Breast epithelium (tissue), 4 donors: Measurements from ENCODE around the gene NTSR2. TPM values are rescaled to one million over a fixed set of nuclear protein-coding genes. Genes with fewer than 3 reads are reported as not detected.
A peak's percentile ranks its signal among the peaks of the same experiment; 100 is the strongest.

Experiments
- DNase-seq, 2 donors: peaks; one replicate each; pipeline ENCODE4 v3.0.0-alpha.2; 2019; ENCODE audit warnings: low spot score in 2 of 2
- H3K27ac ChIP-seq, 2 donors: fragments of 200-600 bp; sonication (generic) in 1 of 2; one replicate each; pipeline ENCODE4 v1.5.1; 2016 to 2019; ENCODE audit warnings: mild to moderate bottlenecking in 1 of 2
- H3K27me3 ChIP-seq, 2 donors: fragments of 200-600 bp; sonication (generic) in 1 of 2; one replicate each; pipeline versions ENCODE4 v1.5.1 to v1.6.0; 2017 to 2019; ENCODE audit warnings: control low read depth in 1 of 2, mild to moderate bottlenecking in 1 of 2
- H3K36me3 ChIP-seq: fragments of 200-600 bp; one replicate; pipeline ENCODE4 v1.5.1; 2019
- H3K4me1 ChIP-seq, 2 donors: fragments of 200-600 bp; sonication (generic); one replicate each; pipeline ENCODE4 v1.5.1; 2016 to 2019; ENCODE audit warnings: control low read depth in 1 of 2
- H3K4me3 ChIP-seq, 3 donors: fragments of 200-600 bp; sonication (generic); 1 replicate in 2 of 3; 2 replicates in 1 of 3; pipeline ENCODE4 v1.5.1; 2016 to 2019; ENCODE audit warnings: mild to moderate bottlenecking in 3 of 3, moderate library complexity in 2 of 3
- H3K9me3 ChIP-seq, 2 donors: fragments of 200-600 bp; sonication (generic) in 1 of 2; one replicate each; pipeline ENCODE4 v1.5.1; 2016 to 2019; ENCODE audit warnings: control low read depth in 1 of 2
- CTCF ChIP-seq, 3 donors: fragments of 450-650 bp; IDR thresholded peaks; one replicate each; pipeline ENCODE4 v1.5.1; 2016 to 2017; ENCODE audit warnings: antibody characterized with exemption in 3 of 3, mild to moderate bottlenecking in 3 of 3, moderate library complexity in 3 of 3
- POLR2A ChIP-seq: fragments of 450-650 bp; IDR thresholded peaks from one replicate; pipeline ENCODE4 v1.6.1; 2016; ENCODE audit warnings: antibody characterized with exemption, mild to moderate bottlenecking, moderate library complexity
- POLR2AphosphoS5 ChIP-seq, 3 donors: sonication (generic); formaldehyde crosslinking; IDR thresholded peaks; one replicate each; pipeline ENCODE4 v1.6.1; 2017; ENCODE audit warnings: antibody characterized with exemption in 3 of 3
- intact Hi-C: fragments of 100-400 bp; cut with DNase I; formaldehyde crosslinking; loops from one replicate; pipeline ENCODE4 v1.15.1; 2023; ENCODE audit warnings: low total_unique reads
- total RNA-seq, 3 donors: library from RNA; depleted of rRNA; stranded (reverse); fragments of >200 nt; gene quantifications; one replicate each; pipeline ENCODE4 v1.1.0, GENCODE V29; 2016

The NTSR2 gene
- total RNA-seq, 3 donors from 2014 or later: 0.32 TPM; not detected in 2

GRCh38 chr2:11682590-11682915, 12.6 kb upstream of the NTSR2 start:
- no peak for TF ChIP-seq CTCF (IDR thresholded peaks at IDR 0.05)
- TF ChIP-seq POLR2AphosphoS5 (IDR thresholded peaks at IDR 0.05): no peak
- no peak for TF ChIP-seq POLR2A
- Histone ChIP-seq H3K27me3 (peaks cover 0 to 20% of the 10 kb centered on the region in 2 donors), H3K4me1 (no peaks in the 10 kb centered on the region), H3K36me3 (no peaks in the 10 kb centered on the region), H3K27ac (no peak overlapping the region), H3K4me3 (no peak overlapping the region), H3K9me3 (no peaks in the 10 kb centered on the region)
- intact Hi-C loops: no loop called here
- no peak for DNase-seq

- intact Hi-C loops: no loop called here
- Histone ChIP-seq H3K4me1 (no peaks in the 10 kb centered on the region), H3K36me3 (no peaks in the 10 kb centered on the region), H3K4me3 (no peak overlapping the region), H3K27me3 (peaks cover 0 to 25% of the 10 kb centered on the region in 2 donors), H3K9me3 (no peaks in the 10 kb centered on the region), H3K27ac (no peak overlapping the region)
- TF ChIP-seq CTCF (IDR thresholded peaks at IDR 0.05) (peak; percentile 25 to 51 (median 44)), POLR2AphosphoS5 (IDR thresholded peaks at IDR 0.05) (no peak), POLR2A (no peak)
- DNase-seq: no peak
Observed at GRCh38 chr2:11681722-11682589, 12.0 kb upstream of the NTSR2 start.

GRCh38 chr2:11680901-11681721, 11.1 kb upstream of the NTSR2 start:
- intact Hi-C loops: no loop called here
- Histone ChIP-seq H3K36me3 (no peaks in the 10 kb centered on the region), H3K4me3 (no peak overlapping the region), H3K4me1 (no peaks in the 10 kb centered on the region), H3K9me3 (no peaks in the 10 kb centered on the region), H3K27me3 (peaks cover 0 to 25% of the 10 kb centered on the region in 2 donors), H3K27ac (no peak overlapping the region)
- DNase-seq: no peak
- TF ChIP-seq POLR2AphosphoS5 (IDR thresholded peaks at IDR 0.05): no peak

GRCh38 chr2:11680182-11680900, 10.3 kb upstream of the NTSR2 start:
- no peak for DNase-seq
- Histone ChIP-seq H3K4me3 (no peak overlapping the region), H3K9me3 (peaks cover 0 to 4% of the 10 kb centered on the region in 2 donors), H3K27ac (no peak overlapping the region), H3K27me3 (peaks cover 0 to 32% of the 10 kb centered on the region in 2 donors), H3K36me3 (no peaks in the 10 kb centered on the region), H3K4me1 (no peaks in the 10 kb centered on the region)
- intact Hi-C loops: no loop called here
- TF ChIP-seq POLR2AphosphoS5 (IDR thresholded peaks at IDR 0.05): no peak
- no peak for TF ChIP-seq CTCF (IDR thresholded peaks at IDR 0.05)
- no peak for TF ChIP-seq POLR2A

- intact Hi-C loops: no loop called here
- Histone ChIP-seq H3K4me3 (no peak overlapping the region), H3K36me3 (no peaks in the 10 kb centered on the region), H3K4me1 (no peaks in the 10 kb centered on the region), H3K27me3 (peaks cover 0 to 32% of the 10 kb centered on the region in 2 donors), H3K9me3 (peaks cover 0 to 4% of the 10 kb centered on the region in 2 donors), H3K27ac (no peak overlapping the region)
- DNase-seq: no peak
- TF ChIP-seq CTCF (IDR thresholded peaks at IDR 0.05): no peak
- no peak for TF ChIP-seq POLR2AphosphoS5 (IDR thresholded peaks at IDR 0.05)
- no peak for TF ChIP-seq POLR2A
Observed at GRCh38 chr2:11679486-11680181, 9.6 kb upstream of the NTSR2 start.
